Epithelial cell of esophagus (primary cell): ENCODE measurements around the gene FCRLB.
"Not testable (repeated sequence)": the region's sequence is repeated elsewhere in the genome, so short reads cannot be mapped to it uniquely, and the experiment has no call there.

Source experiments
- DNase-seq: peaks from one replicate; pipeline ENCODE4 v3.0.0; 2010; ENCODE audit warnings: low read depth
- H3K4me3 ChIP-seq: 2 replicates; pipeline ENCODE4 v1.5.1; 2011; ENCODE audit warnings: mild to moderate bottlenecking, low read length, control low read depth
- CTCF ChIP-seq: IDR thresholded peaks from 2 replicates; pipeline ENCODE4 v1.5.1; 2011; ENCODE audit warnings: low read depth, mild to moderate bottlenecking, low read length, control low read depth, inconsistent platforms; ENCODE audit not compliant: insufficient read depth; ENCODE audit errors: missing control alignments

FCRLB gene

GRCh38 chr1:161747801-161748200 is 26.5 kb downstream of the FCRLB start:
- TF ChIP-seq CTCF = no peak

DNA sequence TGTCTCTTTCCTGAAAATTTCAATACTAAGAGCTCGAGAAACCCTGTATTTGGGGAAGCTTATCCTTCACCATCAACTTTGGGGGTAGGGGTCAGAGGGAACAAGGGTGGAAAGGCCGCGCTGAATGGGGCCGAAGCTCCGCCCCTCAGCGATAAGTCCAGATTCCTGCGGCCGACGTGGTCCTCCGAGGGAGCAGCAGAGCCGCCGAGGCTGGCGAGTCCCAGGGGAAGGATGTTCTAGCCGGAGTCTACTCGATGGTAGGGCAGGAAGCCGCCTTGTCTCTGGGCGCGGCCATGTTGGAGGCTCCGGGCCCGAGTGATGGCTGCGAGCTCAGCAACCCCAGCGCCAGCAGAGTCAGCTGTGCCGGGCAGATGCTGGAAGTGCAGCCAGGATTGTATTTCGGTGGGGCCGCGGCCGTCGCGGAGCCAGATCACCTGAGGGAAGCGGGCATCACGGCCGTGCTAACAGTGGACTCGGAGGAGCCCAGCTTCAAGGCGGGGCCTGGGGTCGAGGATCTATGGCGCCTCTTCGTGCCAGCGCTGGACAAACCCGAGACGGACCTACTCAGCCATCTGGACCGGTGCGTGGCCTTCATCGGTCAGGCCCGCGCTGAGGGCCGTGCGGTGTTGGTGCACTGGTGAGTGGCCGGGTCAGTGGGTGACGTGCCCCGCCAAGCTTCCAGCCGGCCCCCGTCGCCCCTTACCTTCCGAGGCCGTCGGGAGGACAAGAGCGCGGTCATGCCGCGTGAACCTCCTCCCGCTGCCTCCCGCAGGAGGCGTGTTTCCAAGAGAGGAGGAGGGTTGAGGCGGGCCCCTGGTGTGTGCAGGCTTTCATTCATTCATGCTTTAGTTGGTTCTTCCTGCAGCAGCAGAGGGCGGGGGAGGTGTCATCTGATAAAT is 28.4 kb downstream of the FCRLB start, which contains the start of gene DUSP12:
DUSP12 (plus strand) TSS at position 278 of the 899 bp plus-strand sequence; CDS start at position 294, 16 bp downstream.
- peak; percentile 13 for TF ChIP-seq CTCF
- peak; percentile 96 for DNase-seq

More at GRCh38 chr1:161747801-161748200, 26.5 kb downstream of the FCRLB start:
- no peak for DNase-seq
- no peak overlapping the region for H3K4me3 ChIP-seq

GRCh38 chr1:161763522-161764098 is 42.3 kb downstream of the FCRLB start:
- DNase-seq = peak; percentile 61
- TF ChIP-seq CTCF = peak; percentile 61
- no peak overlapping the region for H3K4me3 ChIP-seq

More for the DNA sequence above, 28.4 kb downstream of the FCRLB start, which contains the start of gene DUSP12:
- H3K4me3 ChIP-seq = peak within 1 kb of the TSS; percentile 92

GRCh38 chr1:161766102-161766981 is 45.0 kb downstream of the FCRLB start, which contains the start of gene ATF6:
Gene ATF6 (plus strand): TSS chr1:161766320. CDS start chr1:161766361, 41 bp downstream.
- no peak for TF ChIP-seq CTCF
- peak; percentile 96 for DNase-seq
- peak within 1 kb of the TSS; percentile 94 for H3K4me3 ChIP-seq

GRCh38 chr1:161768461-161768860 is 47.1 kb downstream of the FCRLB start:
- no peak overlapping the region for H3K4me3 ChIP-seq
- TF ChIP-seq CTCF = no peak
- no peak for DNase-seq

DNA sequence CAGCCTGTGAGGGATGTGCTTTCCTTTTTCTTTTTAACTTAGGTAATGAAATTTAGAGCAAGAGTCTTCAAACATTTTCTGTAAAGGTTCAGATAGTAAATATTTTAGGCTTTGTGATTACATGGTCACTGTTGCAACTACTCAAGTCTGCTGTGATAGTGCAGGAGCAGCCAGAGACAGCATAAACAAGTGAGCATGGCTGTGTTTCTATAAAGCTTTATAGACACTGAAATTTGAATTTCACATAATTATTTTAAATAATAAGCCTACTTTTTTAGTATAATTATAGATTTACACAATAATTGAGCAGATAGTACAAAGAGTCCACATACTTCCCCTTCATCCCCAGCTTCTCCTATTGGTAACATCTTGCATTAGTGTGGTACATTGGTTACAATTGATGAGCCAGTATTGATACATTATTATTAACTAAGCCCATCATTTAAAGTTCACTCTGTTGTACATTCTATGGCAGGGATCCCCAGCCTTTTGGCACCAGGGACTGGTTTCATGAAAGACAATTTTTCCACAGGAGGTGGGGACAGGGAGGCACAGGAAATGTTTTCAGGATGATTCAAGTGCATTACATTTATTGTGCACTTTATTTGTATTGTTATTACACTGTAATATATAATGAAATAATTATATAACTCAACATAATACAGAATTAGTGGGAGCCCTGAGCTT is 47.8 kb downstream of the FCRLB start:
- TF ChIP-seq CTCF = no peak
- no peak overlapping the region for H3K4me3 ChIP-seq
- no peak for DNase-seq

GRCh38 chr1:161769673-161770045 is 48.3 kb downstream of the FCRLB start:
- not testable (repeated sequence) for H3K4me3 ChIP-seq, DNase-seq
